Left lung (tissue), 10 donors: ENCODE measurements around the gene KCTD11. TPM values are rescaled to one million over a fixed set of nuclear protein-coding genes. Genes with fewer than 3 reads are reported as not detected.
A peak's percentile ranks its signal among the peaks of the same experiment; 100 is the strongest.

ENCODE experiments used
- ATAC-seq: fragments of 200-7000 bp; cut with Tn5 transposase; one replicate; pipeline ENCODE4 v1.9.1; 2020; ENCODE audit warnings: moderate library complexity
- DNase-seq, 4 donors: peaks; one replicate each; pipeline ENCODE4 v3.0.0-alpha.2; 2013 to 2020
- H3K27ac ChIP-seq, 2 donors: fragments of 200-600 bp; sonication (generic) in 1 of 2; one replicate each; pipeline versions ENCODE4 v1.5.0 to v1.8.0; 2020 to 2021
- H3K27me3 ChIP-seq, 2 donors: fragments of 200-600 bp; sonication (generic) in 1 of 2; one replicate each; pipeline versions ENCODE4 v1.5.0 to v1.8.0; 2020 to 2021
- H3K36me3 ChIP-seq, 2 donors: fragments of 200-600 bp; sonication (generic) in 1 of 2; one replicate each; pipeline versions ENCODE4 v1.5.0 to v1.8.0; 2020 to 2021
- H3K4me1 ChIP-seq, 2 donors: fragments of 200-600 bp; one replicate each; pipeline ENCODE4 v1.8.0; 2021
- H3K4me3 ChIP-seq, 2 donors: fragments of 200-600 bp; sonication (generic) in 1 of 2; one replicate each; pipeline versions ENCODE4 v1.5.0 to v1.8.0; 2020 to 2021; ENCODE audit warnings: mild to moderate bottlenecking in 1 of 2
- H3K9me3 ChIP-seq, 2 donors: fragments of 200-600 bp; sonication (generic) in 1 of 2; one replicate each; pipeline versions ENCODE4 v1.5.0 to v1.8.0; 2020 to 2021
- intact Hi-C, 2 donors: fragments of 100-400 bp; cut with DNase I; formaldehyde crosslinking; loops; one replicate each; pipeline versions ENCODE4 v1.11.2 to v1.14.2; 2022
- polyA plus RNA-seq, 6 donors: library from polyadenylated mRNA; unstranded; fragments of 120-200 nt; gene quantifications; one replicate each; pipeline ENCODE4 v1.2.1, GENCODE V29; 2013; ENCODE audit not compliant: insufficient read length in 6 of 6
- total RNA-seq, 2 donors: library from RNA; stranded (reverse); fragmentation: NEBNext Ultra II Directional; extraction: Animal tissue kit (Norgen Biotek cat#: 25700); gene quantifications; one replicate each; pipeline ENCODE4 v1.2.1, GENCODE V29; 2021
- TF ChIP-seq, protein P1 (sequence below), 2 donors: fragments of 200-600 bp; sonication (generic) in 1 of 2; IDR thresholded peaks; one replicate each; pipeline versions ENCODE4 v1.5.0 to v1.8.0; 2021; ENCODE audit warnings: antibody characterized with exemption in 2 of 2
- donor health status: DM: no; HTN: yes; CAD: no.
- donor health status: DM: no; HTN: no; CAD: no.

Gene KCTD11
- total and polyA plus RNA-seq, 8 donors = 8.3 to 13.1 (median 10.3) TPM

DNA sequence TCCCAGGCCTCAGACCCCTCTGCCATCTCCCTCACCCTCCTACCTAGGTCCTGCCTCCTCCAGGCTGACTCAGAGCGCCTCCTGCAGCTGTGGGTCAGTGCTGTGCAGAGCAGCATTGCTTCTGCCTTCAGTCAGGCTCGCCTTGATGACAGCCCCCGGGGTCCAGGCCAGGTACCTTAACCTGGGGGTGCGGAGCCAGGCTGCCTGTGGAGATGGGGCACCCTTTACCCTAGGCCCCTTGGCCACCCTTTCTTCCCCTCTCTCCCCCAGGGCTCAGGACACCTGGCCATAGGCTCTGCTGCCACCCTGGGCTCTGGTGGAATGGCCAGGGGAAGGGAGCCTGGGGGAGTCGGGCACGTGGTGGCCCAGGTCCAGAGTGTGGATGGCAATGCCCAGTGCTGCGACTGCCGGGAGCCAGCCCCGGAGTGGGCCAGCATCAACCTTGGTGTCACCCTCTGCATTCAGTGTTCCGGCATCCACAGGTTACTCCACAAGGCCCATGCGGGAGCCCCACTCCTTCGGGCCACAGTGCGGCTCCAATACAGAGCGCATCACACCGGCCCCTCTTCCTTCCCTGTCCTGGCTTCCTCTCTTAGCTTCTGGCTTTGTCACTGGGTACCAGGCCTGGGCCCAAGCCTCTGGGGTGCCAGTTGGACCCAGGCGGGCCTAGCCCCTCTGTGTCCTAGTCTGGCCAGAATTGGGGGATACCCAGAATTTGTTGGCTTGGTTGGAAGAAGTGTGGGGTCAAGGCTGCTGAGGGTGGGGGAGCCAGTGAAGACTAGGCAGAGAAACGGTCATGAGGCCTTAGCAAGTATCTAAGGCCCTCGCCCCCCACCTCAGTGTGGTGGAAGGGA is 5.0 kb upstream of the KCTD11 start:
- TF ChIP-seq, protein P1, sequence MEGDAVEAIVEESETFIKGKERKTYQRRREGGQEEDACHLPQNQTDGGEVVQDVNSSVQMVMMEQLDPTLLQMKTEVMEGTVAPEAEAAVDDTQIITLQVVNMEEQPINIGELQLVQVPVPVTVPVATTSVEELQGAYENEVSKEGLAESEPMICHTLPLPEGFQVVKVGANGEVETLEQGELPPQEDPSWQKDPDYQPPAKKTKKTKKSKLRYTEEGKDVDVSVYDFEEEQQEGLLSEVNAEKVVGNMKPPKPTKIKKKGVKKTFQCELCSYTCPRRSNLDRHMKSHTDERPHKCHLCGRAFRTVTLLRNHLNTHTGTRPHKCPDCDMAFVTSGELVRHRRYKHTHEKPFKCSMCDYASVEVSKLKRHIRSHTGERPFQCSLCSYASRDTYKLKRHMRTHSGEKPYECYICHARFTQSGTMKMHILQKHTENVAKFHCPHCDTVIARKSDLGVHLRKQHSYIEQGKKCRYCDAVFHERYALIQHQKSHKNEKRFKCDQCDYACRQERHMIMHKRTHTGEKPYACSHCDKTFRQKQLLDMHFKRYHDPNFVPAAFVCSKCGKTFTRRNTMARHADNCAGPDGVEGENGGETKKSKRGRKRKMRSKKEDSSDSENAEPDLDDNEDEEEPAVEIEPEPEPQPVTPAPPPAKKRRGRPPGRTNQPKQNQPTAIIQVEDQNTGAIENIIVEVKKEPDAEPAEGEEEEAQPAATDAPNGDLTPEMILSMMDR (IDR thresholded peaks at IDR 0.05) = no peak
- peaks cover 0 to 54% of the 10 kb centered on the region in 2 donors for H3K36me3 ChIP-seq
- DNase-seq = no peak
- H3K27ac ChIP-seq = no peak overlapping the region
- no peak for ATAC-seq
- H3K4me1 ChIP-seq = peaks cover 9 to 22% of the 10 kb centered on the region in 2 donors
- H3K9me3 ChIP-seq = no peaks in the 10 kb centered on the region
- H3K4me3 ChIP-seq = no peak overlapping the region
- intact Hi-C loops = no loop called here
- H3K27me3 ChIP-seq = peaks cover 0 to 23% of the 10 kb centered on the region in 2 donors

DNA sequence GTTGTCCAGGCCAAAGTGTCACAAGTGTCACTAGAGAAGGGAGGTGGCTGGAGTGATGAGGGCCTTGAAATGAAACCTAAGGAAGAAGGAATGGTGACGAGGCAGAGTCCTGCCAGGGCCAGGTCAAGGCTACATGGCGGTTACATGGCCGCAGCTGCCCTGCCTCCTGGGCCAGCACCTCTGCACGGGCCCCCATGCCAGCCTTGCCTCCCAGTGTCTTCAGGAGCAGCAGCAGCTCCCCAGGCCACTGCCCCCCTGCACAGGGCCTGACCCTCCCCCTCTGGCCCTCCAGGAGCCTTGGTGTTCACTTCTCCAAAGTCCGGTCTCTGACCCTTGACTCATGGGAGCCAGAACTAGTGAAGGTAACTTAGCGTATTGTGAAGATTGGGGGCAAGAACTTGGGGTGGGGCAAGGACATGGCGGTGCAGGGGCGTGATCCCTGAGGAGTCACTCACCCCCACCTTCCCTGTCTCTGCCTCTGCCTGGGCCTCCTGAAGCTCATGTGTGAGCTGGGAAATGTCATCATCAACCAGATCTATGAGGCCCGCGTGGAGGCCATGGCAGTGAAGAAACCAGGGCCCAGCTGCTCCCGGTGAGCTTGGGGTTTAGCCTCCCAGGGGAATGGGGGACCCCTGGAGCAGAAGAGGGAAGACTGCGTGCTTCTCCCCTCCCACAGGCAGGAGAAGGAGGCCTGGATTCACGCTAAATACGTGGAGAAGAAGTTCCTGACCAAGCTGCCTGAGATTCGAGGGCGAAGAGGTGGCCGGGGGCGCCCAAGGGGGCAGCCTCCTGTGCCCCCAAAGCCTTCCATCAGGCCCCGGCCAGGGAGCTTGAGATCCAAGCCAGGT is 4.1 kb upstream of the KCTD11 start:
- H3K27ac ChIP-seq = no peak overlapping the region
- TF ChIP-seq, protein P1 (IDR thresholded peaks at IDR 0.05) = no peak
- H3K36me3 ChIP-seq = peaks cover 0 to 45% of the 10 kb centered on the region in 2 donors
- no peak for ATAC-seq
- no peaks in the 10 kb centered on the region for H3K9me3 ChIP-seq
- H3K27me3 ChIP-seq = peaks cover 0 to 14% of the 10 kb centered on the region in 2 donors
- no peak overlapping the region for H3K4me3 ChIP-seq
- intact Hi-C loops = no loop called here
- peaks cover 14 to 29% of the 10 kb centered on the region in 2 donors for H3K4me1 ChIP-seq
- no peak for DNase-seq

DNA sequence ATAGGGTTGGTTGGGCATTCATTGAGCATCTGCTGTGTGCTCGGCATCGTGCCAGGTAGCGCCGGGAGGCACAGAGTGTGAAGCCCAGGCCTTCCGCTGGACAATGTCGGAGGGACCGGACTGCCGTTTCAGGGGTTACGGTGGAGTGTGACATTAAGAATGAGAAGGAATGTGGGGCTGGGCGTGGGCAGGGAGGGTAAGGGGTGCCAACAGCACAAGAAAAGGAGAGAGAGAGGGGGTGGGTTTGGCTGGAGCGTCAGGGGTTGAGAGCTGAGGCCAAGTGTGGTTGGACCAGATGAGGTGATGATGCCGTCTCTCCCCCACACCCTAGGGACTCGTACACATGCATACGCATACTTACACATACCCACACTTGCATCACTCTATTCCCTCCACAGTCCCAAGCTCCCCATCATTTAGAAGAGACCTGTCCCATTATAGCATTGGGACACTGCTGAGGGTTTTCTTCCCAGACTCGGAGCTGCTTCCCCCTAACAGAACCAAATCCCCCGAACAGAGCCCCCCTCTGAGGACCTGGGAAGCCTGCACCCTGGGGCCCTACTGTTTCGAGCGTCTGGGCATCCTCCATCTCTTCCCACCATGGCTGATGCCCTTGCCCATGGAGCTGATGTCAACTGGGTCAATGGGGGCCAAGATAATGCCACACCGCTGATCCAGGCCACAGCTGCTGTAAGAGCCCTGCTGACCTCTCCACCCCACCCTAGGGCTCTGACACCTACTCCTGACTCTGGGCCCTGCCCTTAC is 3.3 kb upstream of the KCTD11 start:
- no peak overlapping the region for H3K27ac ChIP-seq
- DNase-seq = peak in 1 of 4 donors; percentile 76
- no peaks in the 10 kb centered on the region for H3K9me3 ChIP-seq
- no peak for ATAC-seq
- H3K4me3 ChIP-seq = no peak overlapping the region
- TF ChIP-seq, protein P1 (IDR thresholded peaks at IDR 0.05) = no peak
- intact Hi-C loops = no loop called here
- peaks cover 0 to 37% of the 10 kb centered on the region in 2 donors for H3K36me3 ChIP-seq
- peaks cover 19 to 36% of the 10 kb centered on the region in 2 donors for H3K4me1 ChIP-seq
- peaks cover 0 to 6% of the 10 kb centered on the region in 2 donors for H3K27me3 ChIP-seq

- H3K27me3 ChIP-seq = no peaks in the 10 kb centered on the region
- intact Hi-C loops = loop anchor here in 1 of 2 donors (10.0 kb wide), 1 partner anchor 82 kb away; the partner anchor contains the start of genes FGF11 and TMEM102
- TF ChIP-seq, protein P1 (IDR thresholded peaks at IDR 0.05) = peak in 1 of 2 donors; percentile 39
- H3K9me3 ChIP-seq = no peaks in the 10 kb centered on the region
- DNase-seq (no peak), ATAC-seq (no peak)
- peak overlapping the region; percentile 92 to 97 for H3K27ac ChIP-seq
- H3K4me1 ChIP-seq = peaks cover 19 to 58% of the 10 kb centered on the region in 2 donors
- peaks cover 0 to 14% of the 10 kb centered on the region in 2 donors for H3K36me3 ChIP-seq
- peak overlapping the region; percentile 50 to 90 for H3K4me3 ChIP-seq
Observed at GRCh38 chr17:7352503-7352889, 534 bp downstream of the KCTD11 start.
